Smooth muscle cell (in vitro differentiated cells): Measurements from ENCODE around the gene FARS2. TPM values are rescaled to one million over a fixed set of nuclear protein-coding genes. Genes with fewer than 3 reads are reported as not detected.

ENCODE experiments used
- DNase-seq: peaks from one replicate; lab custom pipeline; 2025; ENCODE audit not compliant: unreplicated experiment; lab: John Stamatoyannopoulos, UW
- H2AFZ ChIP-seq: fragments of 200-600 bp; sonication (generic); 2 replicates; pipeline ENCODE4 v1.6.0; 2016; ENCODE audit warnings: antibody characterized with exemption, low read depth, mild to moderate bottlenecking
- H3F3A ChIP-seq: fragments of 200-600 bp; sonication (generic); 2 replicates; pipeline ENCODE4 v1.6.0; 2017; ENCODE audit warnings: antibody characterized with exemption, low read depth
- H3K27ac ChIP-seq: fragments of 200-600 bp; sonication (generic); 2 replicates; pipeline ENCODE4 v1.5.1; 2016; ENCODE audit warnings: low read depth, mild to moderate bottlenecking
- H3K27me3 ChIP-seq: fragments of 200-600 bp; sonication (generic); 2 replicates; pipeline ENCODE4 v1.6.1; 2016; ENCODE audit warnings: low read depth, mild to moderate bottlenecking
- H3K36me3 ChIP-seq: fragments of 200-600 bp; sonication (generic); 2 replicates; pipeline ENCODE4 v1.5.1; 2016; ENCODE audit warnings: low read depth
- H3K4me1 ChIP-seq: fragments of 200-600 bp; sonication (generic); 2 replicates; pipeline ENCODE4 v1.5.1; 2016; ENCODE audit warnings: low read depth
- H3K4me2 ChIP-seq: fragments of 200-600 bp; sonication (generic); 2 replicates; pipeline ENCODE4 v1.6.0; 2016; ENCODE audit warnings: mild to moderate bottlenecking
- H3K4me3 ChIP-seq: fragments of 200-600 bp; sonication (generic); 2 replicates; pipeline ENCODE4 v1.5.1; 2016; ENCODE audit warnings: mild to moderate bottlenecking
- H3K79me2 ChIP-seq: fragments of 200-600 bp; sonication (generic); 2 replicates; pipeline ENCODE4 v1.6.0; 2016; ENCODE audit warnings: low read depth, mild to moderate bottlenecking
- H3K9ac ChIP-seq: fragments of 200-600 bp; sonication (generic); 2 replicates; pipeline ENCODE4 v1.6.0; 2016; ENCODE audit warnings: low read depth
- H3K9me3 ChIP-seq: fragments of 200-600 bp; sonication (generic); replicated peaks from 2 replicates; pipeline ENCODE4 v1.5.1; 2016; ENCODE audit warnings: low read depth
- H4K20me1 ChIP-seq: fragments of 200-600 bp; sonication (generic); 2 replicates; pipeline ENCODE4 v1.6.0; 2016; ENCODE audit warnings: low read depth
- WGBS: methylation state at CpG from one replicate; pipeline ENCODE4 v1.1.7; 2016; ENCODE audit warnings: low lambda C conversion rate; 5-methylcytosine and 5-hydroxymethylcytosine counted together
- polyA plus RNA-seq: library from polyadenylated mRNA; unstranded; fragments of >200 nt; fragmentation: Nextera tagmentation; extraction: Ambion mirVana; gene quantifications from 2 replicates; pipeline ENCODE4 v1.2.1, GENCODE V29; 2016
- total RNA-seq: library from RNA; depleted of rRNA; stranded (reverse); fragments of >200 nt; gene quantifications from 2 replicates; pipeline ENCODE4 v1.2.3, GENCODE V29; 2014
- TF ChIP-seq, protein P1 (sequence below): fragments of 200-600 bp; sonication (generic); IDR thresholded peaks from 2 replicates; pipeline ENCODE4 v1.5.1; 2017; ENCODE audit warnings: borderline replicate concordance, mild to moderate bottlenecking, antibody characterized with exemption; ENCODE audit not compliant: insufficient read depth, poor library complexity, severe bottlenecking

The FARS2 gene
- total and polyA plus RNA-seq, 2 experiments from 2014 or later: 9.6 to 13.2 TPM

DNA sequence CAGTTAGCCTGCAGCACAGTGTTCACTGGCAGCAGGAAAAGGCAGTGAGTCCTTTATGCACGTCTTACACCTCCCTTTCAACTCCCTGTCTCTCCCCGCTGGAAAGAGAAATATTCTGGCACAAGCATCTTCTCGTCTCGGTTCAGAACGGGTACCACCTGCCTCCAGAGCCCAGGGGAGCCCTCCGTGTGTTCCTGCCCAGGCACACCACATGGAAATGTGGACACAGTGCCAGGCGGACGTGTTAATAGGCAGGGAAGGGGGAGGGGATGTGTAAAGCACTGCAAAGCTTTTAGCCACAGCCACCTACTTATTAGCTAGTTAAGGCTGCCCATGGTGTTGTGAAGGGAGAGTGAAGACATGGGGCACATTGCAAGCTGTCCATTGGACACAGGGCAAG lies 219.7 kb downstream of the FARS2 start:
- no peak overlapping the region for H2AFZ ChIP-seq
- 86% methylated on average over 8 of the region's 8 CpGs for WGBS

DNA sequence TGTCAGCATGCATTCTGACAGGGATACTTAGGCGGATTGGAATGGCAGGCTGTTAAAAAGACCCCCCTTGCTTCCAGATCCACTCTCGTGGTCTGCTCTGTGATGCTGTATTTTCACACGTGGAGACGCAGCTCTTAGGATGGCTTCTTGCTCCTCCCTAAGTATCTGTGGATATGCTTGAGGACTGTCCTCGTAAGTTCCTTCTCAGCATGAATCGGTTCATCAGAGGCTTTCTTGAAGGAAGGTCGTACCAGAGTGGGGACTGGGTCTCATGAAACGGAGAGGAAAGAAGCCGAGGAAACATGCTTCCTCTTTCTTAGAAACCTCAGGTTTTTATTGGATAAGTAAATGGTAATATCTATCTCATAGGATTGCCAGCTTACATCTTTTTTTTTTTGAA lies 220.4 kb downstream of the FARS2 start:
- H3K9ac ChIP-seq: no peak overlapping the region
- no peak for DNase-seq
- peaks cover 11% of the 10 kb centered on the region for H3K4me1 ChIP-seq
- no peaks in the 10 kb centered on the region for H3K9me3 ChIP-seq
- H3K79me2 ChIP-seq: no peaks in the 10 kb centered on the region
- no peak overlapping the region for H3K27ac ChIP-seq
- H3F3A ChIP-seq: no peaks in the 10 kb centered on the region
- H3K4me3 ChIP-seq: no peak overlapping the region
- H3K36me3 ChIP-seq: no peaks in the 10 kb centered on the region
- no peak overlapping the region for H2AFZ ChIP-seq
- WGBS: 91% methylated on average over 9 of the region's 9 CpGs
- H3K27me3 ChIP-seq: no peaks in the 10 kb centered on the region
- H3K4me2 ChIP-seq: no peak overlapping the region
- peaks cover 29% of the 10 kb centered on the region for H4K20me1 ChIP-seq
- TF ChIP-seq, protein P1, sequence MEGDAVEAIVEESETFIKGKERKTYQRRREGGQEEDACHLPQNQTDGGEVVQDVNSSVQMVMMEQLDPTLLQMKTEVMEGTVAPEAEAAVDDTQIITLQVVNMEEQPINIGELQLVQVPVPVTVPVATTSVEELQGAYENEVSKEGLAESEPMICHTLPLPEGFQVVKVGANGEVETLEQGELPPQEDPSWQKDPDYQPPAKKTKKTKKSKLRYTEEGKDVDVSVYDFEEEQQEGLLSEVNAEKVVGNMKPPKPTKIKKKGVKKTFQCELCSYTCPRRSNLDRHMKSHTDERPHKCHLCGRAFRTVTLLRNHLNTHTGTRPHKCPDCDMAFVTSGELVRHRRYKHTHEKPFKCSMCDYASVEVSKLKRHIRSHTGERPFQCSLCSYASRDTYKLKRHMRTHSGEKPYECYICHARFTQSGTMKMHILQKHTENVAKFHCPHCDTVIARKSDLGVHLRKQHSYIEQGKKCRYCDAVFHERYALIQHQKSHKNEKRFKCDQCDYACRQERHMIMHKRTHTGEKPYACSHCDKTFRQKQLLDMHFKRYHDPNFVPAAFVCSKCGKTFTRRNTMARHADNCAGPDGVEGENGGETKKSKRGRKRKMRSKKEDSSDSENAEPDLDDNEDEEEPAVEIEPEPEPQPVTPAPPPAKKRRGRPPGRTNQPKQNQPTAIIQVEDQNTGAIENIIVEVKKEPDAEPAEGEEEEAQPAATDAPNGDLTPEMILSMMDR: no peak

More for the DNA sequence above, 219.7 kb downstream of the FARS2 start:
- Histone ChIP-seq H3F3A (no peaks in the 10 kb centered on the region), H3K79me2 (no peaks in the 10 kb centered on the region), H4K20me1 (peaks cover 29% of the 10 kb centered on the region), H3K36me3 (no peaks in the 10 kb centered on the region), H3K27ac (no peak overlapping the region), H3K9me3 (no peaks in the 10 kb centered on the region), H3K4me3 (no peak overlapping the region), H3K4me2 (no peak overlapping the region), H3K27me3 (no peaks in the 10 kb centered on the region), H3K4me1 (peaks cover 11% of the 10 kb centered on the region), H3K9ac (no peak overlapping the region)
- no peak for DNase-seq
- TF ChIP-seq, protein P1: no peak

DNA sequence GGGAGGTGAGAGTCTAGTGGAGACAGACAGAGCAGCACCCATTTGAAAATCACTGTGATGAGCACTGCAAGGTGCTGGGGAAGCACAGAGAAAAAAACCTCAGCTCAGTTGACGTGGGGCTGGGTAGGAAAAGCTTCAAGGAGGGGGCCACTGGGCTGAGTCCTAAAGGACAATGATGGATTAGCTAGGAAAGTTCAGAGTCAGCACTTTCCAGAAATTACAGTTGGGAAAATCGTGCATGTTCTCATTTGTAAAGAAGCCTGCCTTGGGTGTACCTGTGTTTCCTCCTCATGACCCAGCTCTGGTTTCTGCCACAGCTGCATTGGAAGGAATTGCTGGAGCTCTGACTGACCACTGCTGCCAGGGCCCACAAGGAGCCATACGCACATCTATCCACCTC lies 221.3 kb downstream of the FARS2 start:
- Histone ChIP-seq H3K4me3 (no peak overlapping the region), H3K79me2 (no peaks in the 10 kb centered on the region), H2AFZ (no peak overlapping the region), H3K36me3 (no peaks in the 10 kb centered on the region), H3K27me3 (no peaks in the 10 kb centered on the region), H3K9me3 (no peaks in the 10 kb centered on the region), H4K20me1 (peaks cover 29% of the 10 kb centered on the region), H3K4me2 (no peak overlapping the region), H3K4me1 (peaks cover 11% of the 10 kb centered on the region), H3K27ac (no peak overlapping the region), H3K9ac (no peak overlapping the region), H3F3A (no peaks in the 10 kb centered on the region)
- 87% methylated on average over 3 of the region's 3 CpGs for WGBS
- no peak for DNase-seq
- TF ChIP-seq, protein P1: no peak

DNA sequence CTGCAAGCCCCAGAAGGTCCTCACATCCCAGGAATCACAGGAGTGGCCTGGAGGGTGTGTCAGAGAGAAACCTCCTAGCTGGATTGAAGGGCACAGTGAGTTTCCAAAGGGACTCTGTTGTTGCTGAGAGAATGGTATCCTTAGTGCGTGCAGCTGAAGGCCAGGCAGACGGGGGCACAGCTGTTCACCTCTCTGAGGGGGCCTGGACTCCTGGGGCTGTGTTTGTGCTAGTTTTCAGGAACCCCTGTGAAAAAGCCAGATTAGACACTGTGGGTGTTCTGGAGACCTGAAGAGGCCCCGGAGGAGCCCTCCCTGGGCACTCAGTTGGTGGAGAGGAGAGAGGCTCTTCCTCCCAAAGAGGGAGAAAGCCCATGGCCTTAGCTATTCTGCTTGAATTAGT lies 223.4 kb downstream of the FARS2 start:
- Histone ChIP-seq H3K9ac (no peak overlapping the region), H3K79me2 (no peaks in the 10 kb centered on the region), H3K9me3 (no peaks in the 10 kb centered on the region), H3K27me3 (no peaks in the 10 kb centered on the region), H3K27ac (no peak overlapping the region), H3K4me1 (peaks cover 11% of the 10 kb centered on the region), H3F3A (no peaks in the 10 kb centered on the region), H4K20me1 (peaks cover 21% of the 10 kb centered on the region), H3K4me3 (no peak overlapping the region), H3K36me3 (no peaks in the 10 kb centered on the region), H2AFZ (no peak overlapping the region), H3K4me2 (no peak overlapping the region)
- 92% methylated on average over 3 of the region's 3 CpGs for WGBS
- TF ChIP-seq, protein P1: no peak
- no peak for DNase-seq
